H1 (cell line): ENCODE results near the gene ZNF83. TPM values are rescaled to one million over a fixed set of nuclear protein-coding genes. Genes with fewer than 3 reads are reported as not detected.

Experiments used
- CTCF ChIA-PET: fragments of 300-600 bp; sonication (Branson Sonifier 250); formaldehyde crosslinking; loops from one replicate; lab custom pipeline; 2021; ENCODE audit not compliant: partially characterized antibody; lab: Charles Lee
- POLR2A ChIA-PET: fragments of 300-600 bp; sonication (Branson Sonifier 250); formaldehyde crosslinking; loops from one replicate; lab custom pipeline; 2021; ENCODE audit warnings: inconsistent platforms; ENCODE audit not compliant: partially characterized antibody; lab: Charles Lee
- DNase-seq, 2 experiments: peaks; one replicate each; pipeline versions ENCODE4 v3.0.0 to v3.0.0-alpha.2; 2010 to 2022; ENCODE audit warnings: low spot score in 2 of 2, low read depth in 1 of 2, mixed read lengths in 1 of 2
- FAIRE-seq: peaks from 2 replicates; lab custom pipeline; 2011; peaks lifted over from hg19 to GRCh38; lab: Jason Lieb, UNC
- H2AFZ ChIP-seq: 2 replicates; pipeline ENCODE4 v1.8.1; 2012; ENCODE audit warnings: low read length, inconsistent platforms
- H2AK5ac ChIP-seq: 2 replicates; pipeline ENCODE4 v1.6.1; 2013; ENCODE audit warnings: low read depth, low read length
- H2BK120ac ChIP-seq: replicated peaks from 2 replicates; pipeline ENCODE3; 2013; ENCODE audit warnings: low read depth, low read length, inconsistent platforms
- H2BK12ac ChIP-seq: 2 replicates; pipeline ENCODE4 v1.6.1; 2013; ENCODE audit warnings: low read depth, low read length
- H2BK15ac ChIP-seq: 2 replicates; pipeline ENCODE4 v1.6.1; 2013; ENCODE audit warnings: low read length
- H2BK20ac ChIP-seq: 2 replicates; pipeline ENCODE4 v1.6.1; 2013; ENCODE audit warnings: low read length
- H2BK5ac ChIP-seq: 2 replicates; pipeline ENCODE4 v1.6.1; 2013; ENCODE audit warnings: low read depth, low read length
- H3K14ac ChIP-seq: 2 replicates; pipeline ENCODE4 v1.6.1; 2013; ENCODE audit warnings: inconsistent platforms; ENCODE audit not compliant: insufficient read length
- H3K18ac ChIP-seq: 2 replicates; pipeline ENCODE4 v1.6.1; 2013; ENCODE audit warnings: low read length; ENCODE audit errors: extremely low read depth
- H3K23ac ChIP-seq: 2 replicates; pipeline ENCODE4 v1.6.1; 2013; ENCODE audit warnings: inconsistent platforms; ENCODE audit not compliant: insufficient read length
- H3K23me2 ChIP-seq: 2 replicates; pipeline ENCODE4 v1.6.1; 2013; ENCODE audit warnings: low read depth, low read length
- H3K27ac ChIP-seq: 2 replicates; pipeline ENCODE4 v1.6.1; 2011; ENCODE audit warnings: low read depth, low read length, inconsistent platforms
- H3K27me3 ChIP-seq, 4 experiments: replicated peaks in 1 of 4; 1 replicate in 1 of 4; 2 replicates in 3 of 4; pipeline versions ENCODE4 v1.6.1 to v1.8.1; 2011 to 2013; ENCODE audit warnings: low read length in 3 of 4, mild to moderate bottlenecking in 3 of 4, inconsistent platforms in 2 of 4, mixed read lengths in 2 of 4, moderate library complexity in 1 of 4; ENCODE audit not compliant: control insufficient read depth in 3 of 4, insufficient read depth in 3 of 4; ENCODE audit errors: extremely low read depth in 1 of 4
- H3K36me3 ChIP-seq, 4 experiments: 2 replicates each; pipeline versions ENCODE4 v1.6.1 to v1.8.1; 2011 to 2013; ENCODE audit warnings: mild to moderate bottlenecking in 4 of 4, low read length in 3 of 4, moderate library complexity in 2 of 4, control low read depth in 1 of 4, inconsistent platforms in 1 of 4; ENCODE audit not compliant: insufficient read depth in 4 of 4, control insufficient read depth in 2 of 4
- H3K4ac ChIP-seq: replicated peaks from 2 replicates; pipeline ENCODE3; 2013; ENCODE audit warnings: low read length, low read depth, mixed read lengths, inconsistent platforms; ENCODE audit not compliant: insufficient read length
- H3K4me1 ChIP-seq, 4 experiments: replicated peaks in 1 of 4; 1 replicate in 1 of 4; 2 replicates in 3 of 4; pipeline versions ENCODE4 v1.6.1 to v1.8.1; 2011 to 2013; ENCODE audit warnings: low read length in 3 of 4, inconsistent platforms in 2 of 4, mixed read lengths in 1 of 4; ENCODE audit not compliant: insufficient read depth in 4 of 4, control insufficient read depth in 3 of 4
- H3K4me2 ChIP-seq, 2 experiments: 2 replicates each; pipeline versions ENCODE4 v1.6.1 to v1.8.1; 2011 to 2013; ENCODE audit warnings: low read depth in 2 of 2, low read length in 2 of 2, control low read depth in 1 of 2, inconsistent platforms in 1 of 2, mild to moderate bottlenecking in 1 of 2; ENCODE audit not compliant: insufficient read depth in 1 of 2
- H3K4me3 ChIP-seq, 4 experiments: fragments of 200-600, 300-600 bp in 1 of 4; sonication (generic), shearing (Covaris generic), sonication (Bioruptor Twin) in 1 of 4; 2 replicates each; pipeline versions ENCODE4 v1.5.1 to v1.8.1; 2011 to 2016; ENCODE audit warnings: low read length in 4 of 4, low read depth in 3 of 4, control low read depth in 2 of 4, inconsistent platforms in 2 of 4, mild to moderate bottlenecking in 2 of 4, mixed read lengths in 1 of 4, moderate library complexity in 1 of 4; ENCODE audit not compliant: insufficient read depth in 2 of 4; ENCODE audit errors: extremely low read depth in 1 of 4
- H3K56ac ChIP-seq: replicated peaks from 2 replicates; pipeline ENCODE3; 2013; ENCODE audit warnings: low read depth, mild to moderate bottlenecking, mixed read lengths, low read length, inconsistent platforms; ENCODE audit not compliant: insufficient read length
- H3K79me1 ChIP-seq: 2 replicates; pipeline ENCODE4 v1.6.1; 2013; ENCODE audit warnings: low read depth, low read length, control low read depth
- H3K79me2 ChIP-seq, 2 experiments: 2 replicates each; pipeline versions ENCODE4 v1.6.1 to v1.8.1; 2012 to 2013; ENCODE audit warnings: low read length in 2 of 2, mild to moderate bottlenecking in 2 of 2, inconsistent platforms in 1 of 2; ENCODE audit not compliant: insufficient read depth in 2 of 2, control insufficient read depth in 1 of 2
- H3K9ac ChIP-seq, 4 experiments: replicated peaks in 1 of 4; 1 replicate in 1 of 4; 2 replicates in 3 of 4; pipeline versions ENCODE4 v1.6.1 to v1.8.1; 2011 to 2013; ENCODE audit warnings: low read depth in 3 of 4, low read length in 3 of 4, control low read depth in 2 of 4, mild to moderate bottlenecking in 2 of 4, moderate library complexity in 2 of 4, inconsistent platforms in 1 of 4; ENCODE audit errors: extremely low read depth in 1 of 4
- H3K9me3 ChIP-seq, 2 experiments: 2 replicates each; pipeline versions ENCODE4 v1.6.1 to v1.8.1; 2012 to 2013; ENCODE audit warnings: mild to moderate bottlenecking in 2 of 2, moderate library complexity in 2 of 2, control low read depth in 1 of 2, inconsistent platforms in 1 of 2, low read depth in 1 of 2, low read length in 1 of 2, mixed read lengths in 1 of 2; ENCODE audit not compliant: insufficient read depth in 2 of 2
- H4K20me1 ChIP-seq, 2 experiments: replicated peaks in 1 of 2; 2 replicates each; pipeline versions ENCODE3 to v1.8.1; 2011 to 2013; ENCODE audit warnings: inconsistent platforms in 2 of 2, low read length in 2 of 2, mild to moderate bottlenecking in 1 of 2; ENCODE audit not compliant: insufficient read depth in 2 of 2, control insufficient read depth in 1 of 2
- H4K5ac ChIP-seq: 2 replicates; pipeline ENCODE4 v1.6.1; 2013; ENCODE audit warnings: low read length, low read depth, mixed read lengths, inconsistent platforms; ENCODE audit not compliant: insufficient read length
- H4K8ac ChIP-seq: 2 replicates; pipeline ENCODE4 v1.8.0; 2013; ENCODE audit warnings: mild to moderate bottlenecking, moderate library complexity, low read length, inconsistent platforms; ENCODE audit not compliant: insufficient read depth; ENCODE audit errors: extremely low read depth
- H4K91ac ChIP-seq: replicated peaks from 2 replicates; pipeline ENCODE3; 2013; ENCODE audit warnings: low read length, mixed read lengths, inconsistent platforms; ENCODE audit not compliant: insufficient read length
- CREB1 ChIP-seq: IDR thresholded peaks from 2 replicates; pipeline ENCODE4 v1.6.1; 2012; ENCODE audit warnings: inconsistent platforms
- GABPA ChIP-seq: IDR thresholded peaks from 2 replicates; pipeline ENCODE4 v1.6.1; 2011; ENCODE audit warnings: mild to moderate bottlenecking, low read length, moderate library complexity, borderline replicate concordance; ENCODE audit not compliant: insufficient read depth
- JUND ChIP-seq: IDR thresholded peaks from 2 replicates; pipeline ENCODE4 v1.6.1; 2011; ENCODE audit warnings: mild to moderate bottlenecking, improper control_type of control experiment, low read length
- KDM1A ChIP-seq: fragments of 200-600, 300-600 bp; sonication (generic); IDR thresholded peaks from 2 replicates; pipeline ENCODE4 v1.7.1; 2016; ENCODE audit warnings: mild to moderate bottlenecking, low read length, borderline replicate concordance
- KDM5A ChIP-seq: fragments of 200-600 bp; IDR thresholded peaks from 2 replicates; pipeline ENCODE4 v1.7.1; 2012; ENCODE audit warnings: mild to moderate bottlenecking, low read length, inconsistent platforms, mixed read lengths
- NANOG ChIP-seq: IDR thresholded peaks from 2 replicates; pipeline ENCODE4 v1.6.1; 2011; ENCODE audit warnings: low read length, low read depth, mild to moderate bottlenecking, inconsistent platforms; ENCODE audit not compliant: insufficient read depth, poor library complexity, severe bottlenecking
- RXRA ChIP-seq: IDR thresholded peaks from 2 replicates; pipeline ENCODE4 v1.6.1; 2011; ENCODE audit warnings: low read depth, mild to moderate bottlenecking, low read length, moderate library complexity; ENCODE audit not compliant: insufficient read depth
- SIN3A ChIP-seq, 2 experiments: IDR thresholded peaks in 1 of 2; conservative IDR thresholded peaks in 1 of 2; 2 replicates each; pipeline ENCODE4 v1.6.1; 2011 to 2012; ENCODE audit warnings: low read length in 2 of 2, improper control_type of control experiment in 1 of 2, low read depth in 1 of 2, mild to moderate bottlenecking in 1 of 2
- SIRT6 ChIP-seq: IDR thresholded peaks from one replicate; pipeline ENCODE4 v1.7.1; 2012; ENCODE audit warnings: low read length, inconsistent platforms
- SP4 ChIP-seq: IDR thresholded peaks from 2 replicates; pipeline ENCODE4 v1.6.1; 2012; ENCODE audit warnings: low read length, inconsistent platforms
- SRF ChIP-seq: IDR thresholded peaks from 2 replicates; pipeline ENCODE4 v1.6.1; 2011; ENCODE audit warnings: mild to moderate bottlenecking, low read depth, low read length, moderate library complexity
- TCF12 ChIP-seq: IDR thresholded peaks from 2 replicates; pipeline ENCODE4 v1.6.1; 2011; ENCODE audit warnings: low read depth, mild to moderate bottlenecking, low read length
- YY1 ChIP-seq: IDR thresholded peaks from 2 replicates; pipeline ENCODE4 v1.6.1; 2011; ENCODE audit warnings: low read depth, mild to moderate bottlenecking, low read length
- ZNF274 ChIP-seq: IDR thresholded peaks from 2 replicates; pipeline ENCODE4 v1.7.0; 2012; ENCODE audit warnings: low read length, borderline replicate concordance; ENCODE audit errors: extremely low read depth
- WGBS, 2 experiments: shearing (Covaris generic) in 1 of 2; methylation state at CpG; one replicate each; pipeline versions ENCODE4 v1.1.6 to v1.1.7; 2013 to 2015; ENCODE audit warnings: low lambda C conversion rate in 2 of 2, mixed read lengths in 2 of 2, inconsistent platforms in 1 of 2, low coverage in 1 of 2, missing lambda C conversion rate in 1 of 2; ENCODE audit not compliant: insufficient replicate concordance in 2 of 2, insufficient coverage in 1 of 2, insufficient read length in 1 of 2; ENCODE audit errors: extremely low coverage in 1 of 2, missing lambda C conversion rate in 1 of 2; 5-methylcytosine and 5-hydroxymethylcytosine counted together
- polyA plus RNA-seq, 7 experiments: library from polyadenylated mRNA; depleted of rRNA in 3 of 7; stranded (reverse) in 5 of 7; unstranded in 2 of 7; fragments of >200 nt in 5 of 7; fragments of 200-250 nt in 2 of 7; gene quantifications; 1 replicate in 5 of 7; 2 replicates in 1 of 7; 4 replicates in 1 of 7; pipeline versions ENCODE4 v1.2.1 to v1.2.3, GENCODE V29; 2011 to 2013; ENCODE audit warnings: missing spikeins in 2 of 7, mixed read lengths in 2 of 7
- total RNA-seq: library from RNA; stranded (reverse); fragmentation: NEBNext Ultra II Directional; extraction: Animal tissue kit (Norgen Biotek cat#: 25700); gene quantifications from 2 replicates; pipeline ENCODE4 v1.2.1, GENCODE V29; 2021
- TF ChIP-seq, protein P1 (sequence below): IDR thresholded peaks from 2 replicates; pipeline ENCODE4 v1.6.1; 2012; ENCODE audit warnings: inconsistent platforms

The ZNF83 gene
- total and polyA plus RNA-seq, 2 of the 8 experiments (the other 6 are each of a cell fraction or from before 2014, with no cell fraction given), result 13.2 to 19.4 TPM

- H3K18ac ChIP-seq, result no peak overlapping the region
- no peaks in the 10 kb centered on the region for H3K23me2 ChIP-seq
- H4K91ac ChIP-seq, result no peak overlapping the region
- H2AK5ac ChIP-seq, result no peak overlapping the region
- whole genome bisulfite sequencing, 2 experiments, result 83% methylated on average over 4 of the region's 4 CpGs; no CpG with 5 or more reads in 1 of the 2 experiments
- no peak overlapping the region for H3K14ac ChIP-seq
- no peak overlapping the region for H2BK5ac ChIP-seq
- H4K8ac ChIP-seq, result no peak overlapping the region
- H2BK20ac ChIP-seq, result no peak overlapping the region
- H3K9me3 ChIP-seq, result peaks cover 0 to 6% of the 10 kb centered on the region in 2 experiments; a peak in 3 of 4 replicates
- no peak overlapping the region for H2BK12ac ChIP-seq
- H3K23ac ChIP-seq, result no peak overlapping the region
- no peaks in the 10 kb centered on the region for H3K79me1 ChIP-seq
- no peak overlapping the region for H2BK15ac ChIP-seq
- H3K4ac ChIP-seq, result no peak overlapping the region
- H3K27me3 ChIP-seq, result no peaks in the 10 kb centered on the region
- no peak for FAIRE-seq
- no peak for DNase-seq
- CTCF ChIA-PET, result interaction anchor here (1.3 kb wide), 1 partner anchor 50 kb away, joined by 4 read pairs; no protein-coding TSS in a partner anchor
- H4K5ac ChIP-seq, result no peak overlapping the region
- H3K79me2 ChIP-seq, result no peaks in the 10 kb centered on the region
- no peak overlapping the region for H2BK120ac ChIP-seq
- H3K36me3 ChIP-seq, result no peaks in the 10 kb centered on the region
- peaks cover 0 to 3% of the 10 kb centered on the region in 2 experiments for H4K20me1 ChIP-seq
- no peak overlapping the region for H3K4me2 ChIP-seq
- no peak overlapping the region for H3K4me3 ChIP-seq
- no peak overlapping the region for H3K56ac ChIP-seq
- H3K4me1 ChIP-seq, result peaks cover 0 to 4% (median 2%) of the 10 kb centered on the region in 4 experiments; a peak in 2 of 7 replicates
- no peak overlapping the region for H3K9ac ChIP-seq
- POLR2A ChIA-PET, result no interaction called here
- H3K27ac ChIP-seq, result no peak overlapping the region
- no peak overlapping the region for H2AFZ ChIP-seq
- TF ChIP-seq JUND, result no peak
- no peak for TF ChIP-seq SIRT6
- no peak for TF ChIP-seq CREB1
- no peak for TF ChIP-seq SP4
- TF ChIP-seq KDM5A, result no peak
- no peak for TF ChIP-seq NANOG
- no peak for TF ChIP-seq RXRA
- TF ChIP-seq GABPA, result no peak
- no peak for TF ChIP-seq SIN3A (conservative IDR thresholded peaks at IDR 0.05 in 1 of 2, IDR thresholded peaks at IDR 0.05 in 1 of 2; ENCODE audit: low read depth in 1 of 2, low read length in 2 of 2)
- TF ChIP-seq, protein P1, sequence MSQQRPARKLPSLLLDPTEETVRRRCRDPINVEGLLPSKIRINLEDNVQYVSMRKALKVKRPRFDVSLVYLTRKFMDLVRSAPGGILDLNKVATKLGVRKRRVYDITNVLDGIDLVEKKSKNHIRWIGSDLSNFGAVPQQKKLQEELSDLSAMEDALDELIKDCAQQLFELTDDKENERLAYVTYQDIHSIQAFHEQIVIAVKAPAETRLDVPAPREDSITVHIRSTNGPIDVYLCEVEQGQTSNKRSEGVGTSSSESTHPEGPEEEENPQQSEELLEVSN, result no peak
- no peak for TF ChIP-seq TCF12
- no peak for TF ChIP-seq YY1
- TF ChIP-seq ZNF274, result no peak
- no peak for TF ChIP-seq SRF
- TF ChIP-seq KDM1A, result no peak
These were observed 34.9 kb upstream of the ZNF83 start for GRCh38 chr19:52673014-52673413.
